WTC11 (cell line): ENCODE measurements around the gene MUC3A. TPM values are rescaled to one million over a fixed set of nuclear protein-coding genes. Genes with fewer than 3 reads are reported as not detected.

Experiments
- ATAC-seq: fragments of 200-7000 bp; cut with Tn5 transposase; 2 replicates; pipeline ENCODE4 v1.10.0; 2021; ENCODE audit warnings: mild to moderate bottlenecking, moderate library complexity
- CTCF ChIA-PET: fragments of 300-600 bp; sonication (Branson Sonifier 250); formaldehyde crosslinking; loops from one replicate; lab custom pipeline; 2021; ENCODE audit warnings: antibody characterized with exemption; lab: Charles Lee
- POLR2A ChIA-PET: fragments of 350-600 bp; sonication (Branson Sonifier 250); formaldehyde crosslinking; loops from one replicate; lab custom pipeline; 2021; ENCODE audit warnings: antibody characterized with exemption; lab: Charles Lee
- DNase-seq: peaks from one replicate; pipeline ENCODE4 v3.0.0; 2021; ENCODE audit warnings: low spot score
- H3K27ac Mint-ChIP-seq: 2 replicates; pipeline ENCODE4 v1.8.0; 2021; ENCODE audit warnings: mixed read lengths
- H3K27me3 Mint-ChIP-seq: 2 replicates; pipeline ENCODE4 v1.8.0; 2021; ENCODE audit warnings: low read depth, mild to moderate bottlenecking, moderate library complexity, mixed read lengths
- H3K36me3 Mint-ChIP-seq: 2 replicates; pipeline ENCODE4 v1.8.0; 2021; ENCODE audit warnings: mixed read lengths
- H3K4me1 Mint-ChIP-seq: 2 replicates; pipeline ENCODE4 v1.8.0; 2022; ENCODE audit warnings: mixed read lengths
- H3K4me3 Mint-ChIP-seq: 2 replicates; pipeline ENCODE4 v1.8.0; 2021; ENCODE audit warnings: mild to moderate bottlenecking, moderate library complexity, mixed read lengths
- H3K9me3 Mint-ChIP-seq: 2 replicates; pipeline ENCODE4 v1.8.0; 2021; ENCODE audit warnings: mixed read lengths
- ATF2 ChIP-seq: sonication (generic); formaldehyde crosslinking; IDR thresholded peaks from 2 replicates; pipeline ENCODE4 v1.8.1; 2022; ENCODE audit warnings: low read depth, missing genetic modification reagents, borderline replicate concordance
- CREM ChIP-seq: sonication (generic); formaldehyde crosslinking; IDR thresholded peaks from 2 replicates; pipeline ENCODE4 v1.8.1; 2022; ENCODE audit warnings: mild to moderate bottlenecking, missing genetic modification reagents, moderate library complexity
- CTCF ChIP-seq: fragments of 200-600 bp; IDR thresholded peaks from 2 replicates; pipeline ENCODE4 v1.8.0; 2022; ENCODE audit warnings: antibody characterized with exemption
- E2F4 ChIP-seq: sonication (generic); formaldehyde crosslinking; IDR thresholded peaks from 2 replicates; pipeline ENCODE4 v1.8.1; 2022; ENCODE audit warnings: low read depth, mild to moderate bottlenecking, moderate library complexity, missing genetic modification reagents, borderline replicate concordance
- ESRRA ChIP-seq: sonication (generic); formaldehyde crosslinking; IDR thresholded peaks from 2 replicates; pipeline ENCODE4 v1.8.1; 2022; ENCODE audit warnings: mild to moderate bottlenecking, missing genetic modification reagents, borderline replicate concordance
- FOXP1 ChIP-seq: sonication (generic); formaldehyde crosslinking; IDR thresholded peaks from 2 replicates; pipeline ENCODE4 v1.8.0; 2022; ENCODE audit warnings: missing genetic modification reagents, mild to moderate bottlenecking, moderate library complexity, borderline replicate concordance
- FOXP4 ChIP-seq: sonication (generic); formaldehyde crosslinking; IDR thresholded peaks from 2 replicates; pipeline ENCODE4 v1.8.0; 2022; ENCODE audit warnings: mild to moderate bottlenecking, missing genetic modification reagents
- IRF2 ChIP-seq: sonication (generic); formaldehyde crosslinking; IDR thresholded peaks from 2 replicates; pipeline ENCODE4 v1.8.0; 2022; ENCODE audit warnings: low read depth, missing genetic modification reagents, borderline replicate concordance
- JAZF1 ChIP-seq: fragments of 250-450 bp; sonication (Bioruptor Pico); IDR thresholded peaks from 2 replicates; pipeline ENCODE4 v1.9.0; 2021; ENCODE audit warnings: moderate library complexity, mild to moderate bottlenecking, inconsistent platforms
- NFATC4 ChIP-seq: fragments of 250-450 bp; sonication (Bioruptor Pico); IDR thresholded peaks from 2 replicates; pipeline ENCODE4 v1.9.0; 2021; ENCODE audit warnings: mild to moderate bottlenecking
- NFE2L1 ChIP-seq: sonication (generic); formaldehyde crosslinking; IDR thresholded peaks from 2 replicates; pipeline ENCODE4 v1.8.1; 2023; ENCODE audit warnings: missing genetic modification reagents
- NR3C1 ChIP-seq: sonication (generic); formaldehyde crosslinking; conservative IDR thresholded peaks from 2 replicates; pipeline ENCODE4 v1.8.1; 2023; ENCODE audit warnings: low read depth, mild to moderate bottlenecking, missing genetic modification reagents
- OVOL2 ChIP-seq: fragments of 250-450 bp; sonication (Bioruptor Pico); IDR thresholded peaks from 2 replicates; pipeline ENCODE4 v1.9.0; 2021; ENCODE audit warnings: mild to moderate bottlenecking, borderline replicate concordance
- PRRX2 ChIP-seq: fragments of 250-450 bp; sonication (Bioruptor Pico); IDR thresholded peaks from 2 replicates; pipeline ENCODE4 v1.8.0; 2021; ENCODE audit warnings: mild to moderate bottlenecking
- RELA ChIP-seq: sonication (generic); formaldehyde crosslinking; IDR thresholded peaks from 2 replicates; pipeline ENCODE4 v1.8.1; 2022; ENCODE audit warnings: missing genetic modification reagents, mild to moderate bottlenecking, borderline replicate concordance
- SMAD3 ChIP-seq: sonication (generic); formaldehyde crosslinking; IDR thresholded peaks from 2 replicates; pipeline ENCODE4 v1.8.0; 2022; ENCODE audit warnings: missing genetic modification reagents, mild to moderate bottlenecking, borderline replicate concordance
- SMAD4 ChIP-seq: sonication (generic); formaldehyde crosslinking; IDR thresholded peaks from 2 replicates; pipeline ENCODE4 v1.8.0; 2022; ENCODE audit warnings: mild to moderate bottlenecking, missing genetic modification reagents
- SP1 ChIP-seq: sonication (generic); formaldehyde crosslinking; conservative IDR thresholded peaks from 2 replicates; pipeline ENCODE4 v1.8.1; 2022; ENCODE audit warnings: missing genetic modification reagents
- ZMAT4 ChIP-seq: fragments of 250-450 bp; sonication (Bioruptor Pico); IDR thresholded peaks from 2 replicates; pipeline ENCODE4 v1.9.0; 2021; ENCODE audit warnings: mild to moderate bottlenecking
- ZNF121 ChIP-seq: sonication (generic); formaldehyde crosslinking; IDR thresholded peaks from 2 replicates; pipeline ENCODE4 v1.8.0; 2023; ENCODE audit warnings: missing genetic modification reagents
- ZNF219 ChIP-seq: sonication (generic); formaldehyde crosslinking; IDR thresholded peaks from 2 replicates; pipeline ENCODE4 v1.8.0; 2023; ENCODE audit warnings: missing genetic modification reagents, mild to moderate bottlenecking, borderline replicate concordance
- ZNF232 ChIP-seq: sonication (generic); formaldehyde crosslinking; IDR thresholded peaks from 2 replicates; pipeline ENCODE4 v1.8.0; 2022; ENCODE audit warnings: mild to moderate bottlenecking, missing genetic modification reagents
- ZNF317 ChIP-seq: sonication (generic); formaldehyde crosslinking; IDR thresholded peaks from 2 replicates; pipeline ENCODE4 v1.8.1; 2023; ENCODE audit warnings: low read depth, mild to moderate bottlenecking, moderate library complexity, missing genetic modification reagents, borderline replicate concordance
- ZNF512 ChIP-seq: sonication (generic); formaldehyde crosslinking; IDR thresholded peaks from 2 replicates; pipeline ENCODE4 v1.8.1; 2022; ENCODE audit warnings: missing genetic modification reagents, borderline replicate concordance
- ZNF671 ChIP-seq: fragments of 250-450 bp; sonication (Bioruptor Pico); IDR thresholded peaks from 2 replicates; pipeline ENCODE4 v1.8.0; 2021; ENCODE audit warnings: mild to moderate bottlenecking
- total RNA-seq: library from RNA; stranded (reverse); gene quantifications from 3 replicates; pipeline ENCODE4 v1.2.3, GENCODE V29; 2021

The MUC3A gene
- total RNA-seq, 1 experiment from 2014 or later = 50.6 TPM

GRCh38 chr7:100949227-100949932, at the start of gene MUC3A (continued):
- TF ChIP-seq FOXP4 (CRISPR knock-in tag) (0 out of 2 replicates have a peak, but pooled peaks have one; percentile 47), IRF2 (CRISPR knock-in tag) (no peak), SMAD3 (CRISPR knock-in tag) (0 out of 2 replicates have a peak, but pooled peaks have one; percentile 46), ESRRA (CRISPR knock-in tag) (no peak), RELA (CRISPR knock-in tag) (no peak), E2F4 (no peak), CTCF (no peak), NFATC4 (CRISPR knock-in tag) (no peak), PRRX2 (CRISPR knock-in tag) (no peak), NR3C1 (CRISPR knock-in tag) (no peak), ZNF121 (no peak), SMAD4 (CRISPR knock-in tag) (no peak), SP1 (CRISPR knock-in tag) (no peak), ZNF512 (CRISPR knock-in tag) (no peak)
- TF ChIP-seq, all 79 proteins: peak for 4

GRCh38 chr7:100900978-100901377, 48.4 kb upstream of the MUC3A start:
- Mint-ChIP-seq H3K27ac (no peak overlapping the region), H3K27me3 (peaks cover 21% of the 10 kb centered on the region), H3K4me1 (peaks cover 14% of the 10 kb centered on the region), H3K9me3 (no peaks in the 10 kb centered on the region), H3K36me3 (no peaks in the 10 kb centered on the region), H3K4me3 (no peak overlapping the region)
- ChIA-PET POLR2A (no interaction called here), CTCF (interaction anchor here (0.7 to 1.5 kb wide), 4 partner anchors 50 to 204 kb away, joined by 3 to 6 read pairs (median 4); no protein-coding TSS in a partner anchor)
- DNase-seq = no peak
- no peak for ATAC-seq
- TF ChIP-seq ZNF671 (CRISPR knock-in tag) (no peak), ZNF317 (CRISPR knock-in tag) (no peak), OVOL2 (CRISPR knock-in tag) (no peak), E2F4 (no peak), FOXP1 (CRISPR knock-in tag) (no peak), ZNF232 (no peak), ZMAT4 (CRISPR knock-in tag) (no peak), ATF2 (no peak), ZNF512 (CRISPR knock-in tag) (no peak), NFE2L1 (CRISPR knock-in tag) (no peak), CREM (no peak), JAZF1 (CRISPR knock-in tag) (no peak), ZNF219 (CRISPR knock-in tag) (no peak)
